ENCODE measurements around the gene IGFBP6.
A peak's percentile ranks its signal among the peaks of the same experiment; 100 is the strongest.

The IGFBP6 gene

DNA sequence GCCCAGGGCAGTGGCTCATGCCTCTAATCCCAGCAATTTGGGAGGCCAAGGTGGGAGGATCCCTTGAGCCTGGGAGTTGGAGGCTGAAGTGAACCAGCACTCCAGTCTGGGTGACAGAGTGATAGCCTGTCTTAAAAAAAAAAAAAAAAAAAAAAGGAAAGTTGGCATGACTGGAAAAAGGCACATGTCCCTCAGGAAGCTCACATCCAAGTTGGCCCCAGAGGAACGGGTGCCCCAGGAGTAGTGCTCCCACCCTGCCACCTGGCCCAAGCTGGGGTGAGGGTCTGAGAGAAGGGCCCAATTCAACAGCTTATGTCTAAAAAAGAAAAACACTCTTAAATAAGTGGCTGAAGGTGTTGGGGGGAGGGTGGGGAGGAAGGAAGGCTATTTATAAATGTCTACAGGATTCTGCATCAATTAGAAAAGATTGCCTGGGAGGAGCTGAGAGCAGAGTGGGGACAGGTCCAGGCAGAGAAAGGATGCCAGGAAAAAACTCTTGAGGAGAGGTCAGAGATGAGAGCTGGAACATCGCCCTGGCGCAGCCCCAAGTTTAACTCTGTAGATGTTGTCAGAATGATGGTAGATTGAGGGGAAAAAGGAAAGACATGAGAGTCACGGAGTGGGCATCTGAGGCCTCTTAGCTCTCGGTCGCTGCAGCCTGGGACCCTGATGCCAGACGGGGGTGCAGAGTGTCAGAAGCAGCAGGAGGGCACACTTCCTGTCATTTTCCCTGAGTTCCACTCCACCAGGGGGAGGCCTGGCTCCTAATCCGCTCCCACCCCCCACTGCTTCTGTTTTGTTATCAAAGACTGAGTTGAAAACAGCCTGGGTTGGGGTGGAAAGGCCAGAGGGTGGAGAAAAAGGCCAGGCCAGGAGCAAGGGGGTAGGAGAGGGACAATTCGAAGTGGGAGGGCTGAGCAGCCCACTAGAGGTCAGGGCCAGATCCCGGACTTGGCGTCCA, 25.6 kb upstream of the IGFBP6 start:
- no peak for DNase-seq (ENCODE audit: insufficient read length, low spot score)
- FAIRE-seq = no peak
- no peak for TF ChIP-seq POLR2A (IDR thresholded peaks at IDR 0.05; ENCODE audit: low read depth, low read length)

DNA sequence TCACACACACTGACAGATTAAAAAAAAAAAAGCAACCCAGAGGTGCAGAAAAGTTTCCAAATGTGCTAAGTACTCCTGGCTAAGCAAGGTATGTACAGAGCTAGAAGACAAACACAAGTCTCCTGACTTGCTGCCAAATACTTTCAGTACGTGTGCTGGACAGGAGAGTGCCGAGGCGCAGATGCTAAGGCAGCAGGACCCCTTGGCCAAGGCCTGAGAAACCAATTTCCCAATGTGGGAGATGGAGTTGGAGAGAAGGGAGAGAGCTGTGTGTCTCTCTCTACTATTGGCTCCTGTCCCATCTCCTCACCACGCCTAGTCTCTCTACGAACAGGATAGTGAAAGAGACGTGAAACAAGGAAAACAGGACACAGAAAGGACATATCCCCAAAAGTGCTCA, 23.6 kb upstream of the IGFBP6 start:
- no peak for DNase-seq (ENCODE audit: insufficient read length, low spot score)
- no peak for FAIRE-seq
- TF ChIP-seq POLR2A (IDR thresholded peaks at IDR 0.05; ENCODE audit: low read depth, low read length) = no peak

DNA sequence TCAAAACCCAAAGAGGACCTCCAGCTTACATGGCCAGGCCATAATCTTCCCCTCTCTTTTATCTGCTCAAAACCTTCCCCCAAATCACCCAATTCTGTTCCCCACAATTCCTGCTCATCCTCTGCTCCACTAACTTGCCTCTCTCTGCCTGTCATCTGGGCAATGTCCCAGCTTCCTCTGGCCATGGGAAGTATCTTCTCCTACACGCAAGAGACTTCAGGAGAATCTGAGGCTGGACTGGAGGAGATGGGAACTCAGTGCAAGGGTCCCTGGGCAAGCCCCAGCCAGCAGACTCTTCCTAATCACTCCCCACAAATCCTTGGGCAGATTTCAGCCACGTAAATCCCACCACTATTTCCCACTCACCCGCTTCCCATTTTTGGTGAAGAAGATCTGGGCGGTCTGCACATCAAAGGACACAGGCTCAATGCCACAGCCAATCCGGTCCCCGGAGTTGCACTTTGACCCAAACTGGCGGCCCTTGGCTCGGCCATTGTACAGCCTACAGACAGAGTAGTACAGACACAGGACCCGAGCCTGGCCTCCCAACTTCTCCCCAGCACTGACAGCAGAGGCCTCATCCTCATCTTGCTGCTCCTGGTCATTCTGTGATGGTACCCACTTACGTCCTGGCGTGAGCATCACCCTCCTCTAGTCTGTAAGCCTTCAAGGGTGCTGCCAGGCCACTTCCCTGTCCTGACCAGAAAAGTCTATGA, 23.0 kb upstream of the IGFBP6 start:
- TF ChIP-seq POLR2A (IDR thresholded peaks at IDR 0.05; ENCODE audit: low read depth, low read length) = no peak
- DNase-seq (ENCODE audit: insufficient read length, low spot score) = no peak
- FAIRE-seq = no peak

DNA sequence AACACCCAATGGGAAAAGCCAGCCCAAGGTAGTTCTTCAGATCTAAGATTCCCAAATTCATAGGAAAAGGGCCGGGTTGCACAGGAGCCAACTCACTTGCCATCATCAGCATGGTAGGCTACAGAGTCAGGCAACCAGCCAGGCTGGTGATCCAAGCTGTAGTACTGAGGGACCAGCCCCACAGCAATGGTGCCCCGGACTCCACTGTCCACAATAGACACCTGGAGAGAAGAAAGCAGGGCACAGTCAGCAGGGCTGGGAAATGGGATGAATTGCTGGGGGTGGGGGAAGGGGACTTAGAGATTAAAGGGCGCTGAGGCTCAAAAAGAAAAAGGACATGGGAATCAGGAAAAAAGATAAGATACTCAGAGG, 22.5 kb upstream of the IGFBP6 start:
- TF ChIP-seq POLR2A (IDR thresholded peaks at IDR 0.05; ENCODE audit: low read depth, low read length) = no peak

DNA sequence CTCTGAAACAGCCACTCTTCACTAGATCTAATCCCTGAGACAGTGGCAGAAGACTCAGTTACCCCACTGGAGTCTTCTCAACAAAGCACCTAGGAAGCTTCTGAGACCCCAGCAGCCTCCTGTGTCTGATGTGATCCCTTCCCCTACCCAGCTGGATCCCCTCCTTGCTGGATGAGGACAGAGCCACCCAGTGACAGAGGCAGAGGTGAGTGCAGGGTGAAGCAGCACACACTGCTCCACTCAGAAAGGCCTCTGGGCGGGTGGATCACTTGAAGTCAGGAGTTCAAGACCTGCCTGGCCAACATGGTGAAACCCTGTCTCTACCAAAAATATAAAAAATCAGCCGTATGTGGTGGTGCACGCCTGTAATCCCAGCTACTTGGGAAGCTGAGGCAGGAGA, 21.0 kb upstream of the IGFBP6 start:
- DNase-seq (ENCODE audit: insufficient read length, low spot score) (no peak), FAIRE-seq (no peak)
- no peak for TF ChIP-seq POLR2A (IDR thresholded peaks at IDR 0.05; ENCODE audit: low read depth, low read length)

More for the DNA sequence above, 22.5 kb upstream of the IGFBP6 start:
- FAIRE-seq (no peak), DNase-seq (ENCODE audit: insufficient read length, low spot score) (no peak)

DNA sequence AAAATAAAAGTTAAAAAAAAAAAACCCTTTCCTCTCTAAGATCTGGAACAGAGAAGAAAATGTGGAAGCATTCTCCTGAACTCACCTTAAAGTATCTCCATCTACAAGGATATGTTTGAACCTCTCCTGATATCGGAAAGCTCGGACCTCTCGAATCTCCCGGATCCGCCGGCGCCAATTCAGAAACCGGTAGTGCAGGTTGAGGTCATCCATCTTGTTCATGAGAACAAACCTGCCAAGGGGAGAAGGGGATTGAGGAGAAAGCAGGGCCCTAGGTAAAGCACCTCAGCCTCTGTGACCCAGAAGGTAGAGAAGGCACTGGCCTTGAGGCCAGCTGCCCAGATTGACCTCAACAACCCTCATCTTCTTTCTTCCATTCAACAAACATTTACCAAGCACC, 20.4 kb upstream of the IGFBP6 start:
- FAIRE-seq = no peak
- DNase-seq (ENCODE audit: insufficient read length, low spot score) = no peak
- TF ChIP-seq POLR2A (IDR thresholded peaks at IDR 0.05; ENCODE audit: low read depth, low read length) = no peak

DNA sequence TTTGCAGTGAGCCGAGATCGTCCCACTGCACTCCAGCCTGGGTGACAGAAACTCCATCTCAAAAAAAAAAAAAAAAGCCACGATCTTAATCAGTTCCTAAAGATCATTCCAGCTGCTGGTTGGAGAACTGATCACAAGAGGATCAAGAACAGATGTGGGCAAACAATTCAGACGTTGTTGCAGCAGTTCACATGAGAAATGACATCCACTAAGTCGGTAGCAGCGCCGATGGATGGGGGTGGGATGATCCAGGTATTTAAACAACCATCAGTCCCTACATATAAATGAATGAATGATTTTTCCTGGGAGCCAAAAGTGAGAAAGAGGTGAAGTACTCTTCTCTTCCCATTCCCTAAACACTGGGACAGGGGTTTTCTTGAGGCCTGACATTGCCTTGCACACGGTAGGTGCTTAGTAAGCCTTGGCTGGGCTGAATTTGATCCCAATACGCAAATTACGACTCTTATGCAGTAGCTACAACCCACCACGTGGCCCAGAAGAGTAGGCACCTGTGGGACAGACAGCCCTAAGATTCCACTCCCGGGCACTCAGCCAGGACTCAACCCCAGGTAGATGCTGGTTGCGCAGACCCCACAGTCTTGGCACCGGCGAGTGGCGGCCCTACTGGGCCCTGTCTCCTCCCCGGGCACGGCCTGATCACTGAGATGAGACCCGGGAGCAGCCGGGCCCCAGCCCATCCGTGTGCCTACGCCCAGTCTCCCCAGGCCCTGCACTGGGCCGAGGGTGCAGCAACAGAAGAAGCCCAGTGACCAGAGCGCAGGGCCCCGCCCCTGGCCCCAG, 18.8 kb upstream of the IGFBP6 start:
- DNase-seq (ENCODE audit: insufficient read length, low spot score) = no peak
- no peak for FAIRE-seq
- peak; percentile 67 for TF ChIP-seq POLR2A (IDR thresholded peaks at IDR 0.05; ENCODE audit: low read depth, low read length)

DNA sequence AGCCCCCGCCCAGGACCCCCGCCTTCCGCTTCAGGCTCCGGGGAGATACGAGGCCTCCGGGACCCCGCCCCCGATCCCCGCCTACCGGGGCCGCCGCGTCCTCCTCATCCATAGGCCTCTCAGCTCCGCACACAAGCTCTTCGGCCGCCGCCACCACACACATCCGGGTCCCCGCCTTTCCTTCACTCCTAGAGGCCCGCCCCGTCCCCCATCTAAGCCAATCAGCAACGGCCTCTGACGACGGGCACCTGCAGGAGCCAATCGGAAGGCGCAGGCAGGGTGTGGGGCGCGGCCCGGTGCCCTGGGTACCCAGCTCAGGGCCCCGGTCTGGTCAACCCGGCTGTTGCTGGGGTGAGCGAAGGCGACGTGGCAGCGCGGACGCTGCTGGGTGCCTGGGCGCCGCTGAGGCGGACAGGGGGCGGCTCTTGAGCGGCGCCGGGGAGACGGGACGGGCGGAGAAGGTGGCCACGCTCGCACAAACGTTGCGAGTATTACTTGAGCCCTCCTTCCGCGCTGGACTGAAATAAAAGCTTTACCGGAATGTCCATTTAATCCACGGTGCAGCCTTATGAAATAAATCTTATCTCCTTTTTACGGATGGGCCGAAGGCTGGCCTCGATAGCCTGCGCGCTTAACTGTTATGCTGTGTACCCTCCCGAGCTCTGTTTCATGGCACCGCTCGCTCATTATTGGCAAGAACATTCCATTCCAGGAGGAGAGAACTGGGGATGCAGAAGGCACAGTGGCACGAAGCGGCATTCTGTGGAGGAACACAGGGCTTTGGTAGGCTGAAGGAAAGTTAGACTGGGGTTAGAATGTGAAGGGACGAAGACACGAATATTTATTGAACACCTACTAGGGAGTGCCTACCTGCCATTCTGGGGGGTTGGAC, 18.0 kb upstream of the IGFBP6 start, which contains the start of gene SPRYD3:
SPRYD3 (minus strand) TSS at position 165 of the 892 bp plus-strand sequence; CDS start at position 108, 57 bp downstream.
- peak; percentile 94 for TF ChIP-seq POLR2A (IDR thresholded peaks at IDR 0.05; ENCODE audit: low read depth, low read length)
- FAIRE-seq (no peak), DNase-seq (ENCODE audit: insufficient read length, low spot score) (peak; percentile 98)

DNA sequence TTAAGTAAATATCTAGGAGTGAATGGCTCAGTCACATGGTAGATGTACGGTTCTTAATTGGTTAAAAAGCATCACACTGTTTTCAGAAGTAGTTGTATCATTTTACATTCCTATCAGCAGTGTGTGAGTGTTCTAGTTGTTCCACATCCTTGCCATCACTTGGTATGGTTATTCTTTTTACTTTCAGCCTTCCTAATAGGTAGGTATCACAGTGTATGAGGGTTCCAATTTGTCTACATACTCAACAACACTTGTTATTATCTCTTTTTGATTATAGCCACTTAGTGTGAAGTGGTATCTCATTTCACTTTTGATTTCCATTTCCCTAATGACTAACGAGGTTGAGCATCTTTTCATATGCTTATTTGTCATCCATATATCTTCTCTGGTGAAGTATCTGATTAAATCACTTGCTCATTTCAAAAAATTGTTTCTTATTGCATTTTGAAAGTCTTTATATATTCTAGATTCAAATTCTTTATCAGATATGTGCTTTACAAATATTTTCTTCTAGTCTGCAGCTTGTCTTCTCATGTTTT, 14.8 kb upstream of the IGFBP6 start:
- no peak for DNase-seq (ENCODE audit: insufficient read length, low spot score)
- FAIRE-seq = no peak
- no peak for TF ChIP-seq POLR2A (IDR thresholded peaks at IDR 0.05; ENCODE audit: low read depth, low read length)

DNA sequence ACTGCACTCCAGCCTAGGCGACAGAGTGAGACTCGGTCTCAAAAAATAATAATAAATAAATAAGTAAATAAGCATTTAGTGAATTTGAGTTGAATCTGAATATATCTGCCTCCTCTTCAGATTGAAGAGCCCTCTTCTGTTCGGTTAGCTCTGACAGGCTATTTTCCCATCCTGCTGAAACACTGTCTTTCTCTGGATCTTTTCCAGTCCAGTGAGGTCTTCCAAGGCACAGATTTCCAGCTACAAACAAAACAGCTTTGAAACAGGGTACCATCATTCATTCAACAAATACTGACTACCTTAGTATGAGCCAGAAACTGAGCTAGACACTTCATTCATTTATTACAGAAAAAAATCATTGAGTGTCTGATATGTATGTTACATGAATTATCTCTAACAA, 11.1 kb upstream of the IGFBP6 start:
- FAIRE-seq (no peak), DNase-seq (ENCODE audit: insufficient read length, low spot score) (no peak)
- TF ChIP-seq POLR2A (IDR thresholded peaks at IDR 0.05; ENCODE audit: low read depth, low read length) = no peak

DNA sequence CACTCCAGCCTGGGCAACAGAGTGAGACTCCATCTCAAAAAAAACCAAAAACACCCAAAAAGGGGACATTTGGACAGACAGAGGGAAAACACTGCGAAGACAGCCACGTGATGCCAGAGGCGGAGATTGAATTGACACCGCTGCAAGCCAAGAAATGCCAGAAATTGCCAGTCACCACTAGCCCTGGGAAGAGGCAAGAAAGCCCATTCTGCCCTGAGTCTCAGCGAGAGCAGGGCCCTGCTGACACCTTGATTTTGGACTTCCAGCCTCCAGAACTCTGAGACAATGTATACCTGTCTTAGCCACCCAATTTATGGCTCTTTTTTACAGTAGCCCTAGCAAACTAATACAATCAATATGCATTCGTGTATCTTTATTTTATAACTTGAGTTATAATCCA, 7.4 kb upstream of the IGFBP6 start:
- TF ChIP-seq POLR2A (IDR thresholded peaks at IDR 0.05; ENCODE audit: low read depth, low read length) = no peak
- FAIRE-seq = no peak
- DNase-seq (ENCODE audit: insufficient read length, low spot score) = no peak

DNA sequence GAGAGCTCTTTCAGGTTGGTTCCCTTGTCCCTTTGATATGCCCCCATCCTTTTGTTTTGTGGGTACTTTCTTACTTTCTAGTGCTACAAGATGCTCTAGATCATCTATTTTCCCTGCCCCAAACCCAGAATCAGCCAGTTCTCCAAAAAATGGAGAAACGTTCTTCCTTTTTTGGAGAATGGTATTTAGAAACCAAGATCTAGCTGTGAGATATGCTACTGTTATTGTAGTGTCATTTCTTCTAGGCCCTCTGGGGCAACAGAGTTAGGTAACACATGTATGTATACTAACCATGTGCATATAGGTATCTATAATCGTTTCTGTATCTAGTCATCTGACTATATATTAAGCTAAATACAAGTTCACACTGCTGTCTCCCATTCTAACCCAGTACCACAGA, 6.9 kb upstream of the IGFBP6 start:
- FAIRE-seq = no peak
- DNase-seq (ENCODE audit: insufficient read length, low spot score) = no peak
- no peak for TF ChIP-seq POLR2A (IDR thresholded peaks at IDR 0.05; ENCODE audit: low read depth, low read length)

DNA sequence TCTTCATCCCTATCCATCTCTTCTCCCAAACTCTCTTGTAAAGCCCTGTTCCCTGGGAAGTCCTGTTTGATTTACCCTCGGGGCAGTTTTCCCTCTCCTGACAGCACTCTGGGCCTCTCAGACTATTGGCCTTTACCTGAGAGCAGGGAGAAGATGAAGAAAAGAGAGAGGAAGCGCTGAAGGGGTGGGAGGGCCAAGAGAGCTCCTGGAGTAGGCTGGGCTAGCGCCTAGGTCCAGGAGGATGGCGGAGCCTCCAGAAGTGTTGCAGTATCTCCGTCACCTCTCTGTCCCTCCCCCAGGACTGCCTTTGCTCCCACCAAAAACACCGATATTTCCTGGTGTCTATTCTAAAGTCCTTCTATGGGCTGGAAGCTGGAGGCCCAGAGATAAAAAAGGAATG, 5.7 kb upstream of the IGFBP6 start:
- TF ChIP-seq POLR2A (IDR thresholded peaks at IDR 0.05; ENCODE audit: low read depth, low read length) = no peak
- FAIRE-seq = no peak
- DNase-seq (ENCODE audit: insufficient read length, low spot score) = no peak

Measured in H54 (cell line).